H9 (cell line): ENCODE measurements around the gene SPECC1L. TPM values are rescaled to one million over a fixed set of nuclear protein-coding genes. Genes with fewer than 3 reads are reported as not detected.

Source experiments
- DNase-seq: peaks from one replicate; pipeline ENCODE4 v3.0.0-alpha.2; 2017
- H2AFZ ChIP-seq: one replicate; pipeline ENCODE4 v1.6.1; 2013; ENCODE audit warnings: mild to moderate bottlenecking, low read length, control low read depth, moderate library complexity
- H2AK5ac ChIP-seq: 2 replicates; pipeline ENCODE4 v1.6.1; 2013; ENCODE audit warnings: low read length, control low read depth, mixed read lengths; ENCODE audit not compliant: insufficient read length
- H2BK120ac ChIP-seq: one replicate; pipeline ENCODE4 v1.6.1; 2013; ENCODE audit warnings: low read depth, mild to moderate bottlenecking, low read length, control low read depth, inconsistent platforms; ENCODE audit not compliant: poor library complexity, severe bottlenecking
- H2BK12ac ChIP-seq: 2 replicates; pipeline ENCODE4 v1.6.1; 2013; ENCODE audit warnings: low read length, control low read depth, mixed read lengths, low read depth; ENCODE audit not compliant: insufficient read length
- H2BK15ac ChIP-seq: 2 replicates; pipeline ENCODE4 v1.6.1; 2013; ENCODE audit warnings: low read depth, low read length, control low read depth
- H2BK20ac ChIP-seq: one replicate; pipeline ENCODE4 v1.6.1; 2013; ENCODE audit warnings: low read depth, mild to moderate bottlenecking, low read length, control low read depth, inconsistent platforms; ENCODE audit not compliant: poor library complexity, severe bottlenecking
- H2BK5ac ChIP-seq: 2 replicates; pipeline ENCODE4 v1.6.1; 2013; ENCODE audit warnings: low read length, control low read depth, mixed read lengths; ENCODE audit not compliant: insufficient read length
- H3K14ac ChIP-seq: 2 replicates; pipeline ENCODE4 v1.6.1; 2013; ENCODE audit warnings: low read length, control low read depth; ENCODE audit not compliant: insufficient read depth
- H3K18ac ChIP-seq: 2 replicates; pipeline ENCODE4 v1.6.1; 2013; ENCODE audit warnings: low read depth, mild to moderate bottlenecking, mixed read lengths, low read length, control low read depth; ENCODE audit not compliant: insufficient read length
- H3K23ac ChIP-seq: 2 replicates; pipeline ENCODE4 v1.6.1; 2013; ENCODE audit warnings: low read length, control low read depth, mixed read lengths, low read depth; ENCODE audit not compliant: insufficient read length
- H3K23me2 ChIP-seq: 2 replicates; pipeline ENCODE4 v1.6.1; 2013; ENCODE audit warnings: low read depth, mild to moderate bottlenecking, mixed read lengths, low read length, control low read depth; ENCODE audit not compliant: insufficient read length, poor library complexity, severe bottlenecking
- H3K27ac ChIP-seq: 2 replicates; pipeline ENCODE4 v1.5.1; 2013; ENCODE audit warnings: low read length, control low read depth, mixed read lengths, low read depth; ENCODE audit not compliant: insufficient read length
- H3K27me3 ChIP-seq: 2 replicates; pipeline ENCODE4 v1.6.1; 2013; ENCODE audit warnings: low read length, control low read depth, inconsistent platforms; ENCODE audit not compliant: insufficient read depth
- H3K4ac ChIP-seq: 2 replicates; pipeline ENCODE4 v1.6.1; 2013; ENCODE audit warnings: low read depth, mild to moderate bottlenecking, control low read depth, inconsistent platforms, low read length, moderate library complexity
- H3K4me1 ChIP-seq: 2 replicates; pipeline ENCODE4 v1.6.1; 2013; ENCODE audit warnings: low read length, control low read depth, inconsistent platforms; ENCODE audit not compliant: insufficient read depth
- H3K4me2 ChIP-seq: 2 replicates; pipeline ENCODE4 v1.6.1; 2013; ENCODE audit warnings: low read length, control low read depth, mixed read lengths; ENCODE audit not compliant: insufficient read length, insufficient read depth
- H3K56ac ChIP-seq: 2 replicates; pipeline ENCODE4 v1.6.1; 2013; ENCODE audit warnings: low read depth, mild to moderate bottlenecking, mixed read lengths, low read length, control low read depth; ENCODE audit not compliant: insufficient read length
- H3K79me1 ChIP-seq: 2 replicates; pipeline ENCODE4 v1.6.1; 2013; ENCODE audit warnings: low read depth, mild to moderate bottlenecking, moderate library complexity, low read length, control low read depth, inconsistent platforms; ENCODE audit not compliant: insufficient read depth, poor library complexity, severe bottlenecking
- H3K79me2 ChIP-seq: 2 replicates; pipeline ENCODE4 v1.6.1; 2013; ENCODE audit warnings: low read length, control low read depth, inconsistent platforms; ENCODE audit not compliant: insufficient read depth
- H3K9ac ChIP-seq: 2 replicates; pipeline ENCODE4 v1.6.1; 2013; ENCODE audit warnings: low read length, control low read depth, mixed read lengths; ENCODE audit not compliant: insufficient read length; ENCODE audit errors: extremely low read depth
- H3K9me3 ChIP-seq: one replicate; pipeline ENCODE4 v1.6.1; 2013; ENCODE audit warnings: low read depth, low read length, inconsistent platforms; ENCODE audit not compliant: control insufficient read depth
- H3T11ph ChIP-seq: one replicate; pipeline ENCODE4 v1.6.1; 2013; ENCODE audit warnings: mild to moderate bottlenecking, low read length, control low read depth, inconsistent platforms
- H4K20me1 ChIP-seq: one replicate; pipeline ENCODE4 v1.6.1; 2013; ENCODE audit not compliant: control insufficient read depth, insufficient read length, insufficient read depth
- H4K5ac ChIP-seq: 2 replicates; pipeline ENCODE4 v1.6.1; 2013; ENCODE audit warnings: low read depth, mild to moderate bottlenecking, mixed read lengths, low read length, control low read depth; ENCODE audit not compliant: insufficient read length
- H4K8ac ChIP-seq: replicated peaks from 2 replicates; pipeline ENCODE4 v1.6.1; 2013; ENCODE audit warnings: low read length, control low read depth, mixed read lengths, low read depth; ENCODE audit not compliant: insufficient read length
- H4K91ac ChIP-seq: 2 replicates; pipeline ENCODE4 v1.6.1; 2013; ENCODE audit warnings: low read depth, mild to moderate bottlenecking, moderate library complexity, mixed read lengths, low read length, control low read depth; ENCODE audit not compliant: insufficient read length
- H3K27ac Mint-ChIP-seq, 3 experiments: 2 replicates in 2 of 3; 3 replicates in 1 of 3; pipeline ENCODE4 v1.8.0; 2020 to 2021; ENCODE audit warnings: mixed read lengths in 3 of 3, mild to moderate bottlenecking in 1 of 3, moderate library complexity in 1 of 3
- H3K27me3 Mint-ChIP-seq: 2 replicates; pipeline ENCODE4 v1.8.0; 2021; ENCODE audit warnings: low read depth, mild to moderate bottlenecking, moderate library complexity, mixed read lengths
- H3K36me3 Mint-ChIP-seq, 3 experiments: 2 replicates in 2 of 3; 3 replicates in 1 of 3; pipeline ENCODE4 v1.8.0; 2020 to 2021; ENCODE audit warnings: low read depth in 3 of 3, mixed read lengths in 3 of 3; ENCODE audit not compliant: insufficient read depth in 1 of 3
- H3K4me1 Mint-ChIP-seq, 2 experiments: 2 replicates each; pipeline ENCODE4 v1.8.0; 2020; ENCODE audit warnings: mixed read lengths in 2 of 2
- H3K4me3 Mint-ChIP-seq, 2 experiments: 2 replicates in 1 of 2; 3 replicates in 1 of 2; pipeline ENCODE4 v1.8.0; 2020 to 2021; ENCODE audit warnings: mild to moderate bottlenecking in 2 of 2, mixed read lengths in 2 of 2, moderate library complexity in 1 of 2
- H3K9me3 Mint-ChIP-seq, 2 experiments: 2 replicates in 1 of 2; 3 replicates in 1 of 2; pipeline ENCODE4 v1.8.0; 2020; ENCODE audit warnings: mild to moderate bottlenecking in 2 of 2, mixed read lengths in 2 of 2, moderate library complexity in 1 of 2
- CTCF ChIP-seq: fragments of 200-600 bp; sonication (generic); conservative IDR thresholded peaks from 3 replicates; pipeline ENCODE4 v1.8.0; 2021; ENCODE audit warnings: antibody characterized with exemption, mild to moderate bottlenecking
- WGBS: extraction: QIAGEN DNeasy Blood & Tissue Kit; methylation state at CpG from one replicate; pipeline ENCODE4 v1.1.7; 2013; ENCODE audit warnings: missing lambda C conversion rate, low lambda C conversion rate, mixed read lengths; ENCODE audit not compliant: insufficient read length; ENCODE audit errors: extremely low coverage; 5-methylcytosine and 5-hydroxymethylcytosine counted together
- total RNA-seq: library from RNA; stranded (reverse); gene quantifications from 2 replicates; pipeline ENCODE4 v1.2.1, GENCODE V29; 2021

The SPECC1L gene
- total RNA-seq, 1 experiment from 2014 or later: 57.1 TPM

DNA sequence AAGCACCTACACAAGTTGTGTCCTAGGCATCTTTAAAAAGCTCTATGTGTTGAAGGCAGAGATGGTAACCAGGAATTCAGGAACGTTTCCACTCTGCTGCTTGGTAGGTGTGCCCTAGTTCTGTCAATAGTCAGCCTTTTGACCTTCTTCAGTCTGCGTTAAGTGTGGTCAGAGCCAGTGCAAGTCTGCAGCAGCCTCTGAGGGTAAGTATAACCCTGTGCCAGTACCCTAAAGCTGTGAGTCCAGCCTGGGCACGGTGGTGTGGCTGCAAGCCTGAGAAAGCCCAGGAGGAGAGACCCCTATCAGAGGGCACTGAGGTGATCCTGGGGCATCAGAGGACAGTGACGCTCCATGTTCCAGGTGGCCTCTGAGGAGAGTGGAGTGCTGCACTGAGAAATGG lies 80.0 kb downstream of the SPECC1L start:
- no peak overlapping the region for H3K4me2 ChIP-seq
- Mint-ChIP-seq H3K9me3 (peaks cover 4 to 9% of the 10 kb centered on the region in 2 experiments; a peak in 3 of 5 replicates), H3K36me3 (peaks cover 55 to 85% (median 69%) of the 10 kb centered on the region in 3 experiments), H3K4me1 (0 out of 4 replicates have a peak, but pooled peaks cover 0 to 2% of the 10 kb centered on the region in 2 experiments), H3K27ac (no peak overlapping the region), H3K4me3 (no peak overlapping the region), H3K27me3 (no peaks in the 10 kb centered on the region)
- no peak overlapping the region for H4K5ac ChIP-seq
- no peaks in the 10 kb centered on the region for H3K9me3 ChIP-seq
- no peak overlapping the region for H2BK120ac ChIP-seq
- TF ChIP-seq CTCF: no peak
- no peak overlapping the region for H3T11ph ChIP-seq
- H3K27ac ChIP-seq: no peak overlapping the region
- H2BK12ac ChIP-seq: no peak overlapping the region
- no peaks in the 10 kb centered on the region for H3K79me2 ChIP-seq
- no peak for DNase-seq
- H3K9ac ChIP-seq: no peak overlapping the region
- H4K8ac ChIP-seq: no peak overlapping the region
- H3K23ac ChIP-seq: no peak overlapping the region
- no peak overlapping the region for H2BK5ac ChIP-seq
- no peak overlapping the region for H2AK5ac ChIP-seq
- H3K56ac ChIP-seq: no peak overlapping the region
- no peak overlapping the region for H3K4ac ChIP-seq
- no peak overlapping the region for H2BK15ac ChIP-seq
- H3K27me3 ChIP-seq: no peaks in the 10 kb centered on the region
- no peaks in the 10 kb centered on the region for H3K23me2 ChIP-seq
- no peaks in the 10 kb centered on the region for H3K79me1 ChIP-seq
- no peak overlapping the region for H2AFZ ChIP-seq
- WGBS: no CpG with 5 or more reads among the region's 4 CpGs
- no peaks in the 10 kb centered on the region for H3K4me1 ChIP-seq
- no peak overlapping the region for H4K91ac ChIP-seq
- H2BK20ac ChIP-seq: no peak overlapping the region
- no peak overlapping the region for H3K14ac ChIP-seq
- no peak overlapping the region for H3K18ac ChIP-seq
- no peaks in the 10 kb centered on the region for H4K20me1 ChIP-seq
